Hematopoietic multipotent progenitor cell treated with erythropoietin and hydrocortisone succinate and interleukin-3 and kit ligand, for 15 days (in vitro differentiated cells): Measurements from ENCODE around the gene ZNF774.
"Not testable (repeated sequence)": the region's sequence is repeated elsewhere in the genome, so short reads cannot be mapped to it uniquely, and the experiment has no call there.

Source experiments
- DNase-seq: peaks from one replicate; pipeline ENCODE4 v3.0.0-alpha.2; 2015; ENCODE audit warnings: low spot score

Gene ZNF774

DNA sequence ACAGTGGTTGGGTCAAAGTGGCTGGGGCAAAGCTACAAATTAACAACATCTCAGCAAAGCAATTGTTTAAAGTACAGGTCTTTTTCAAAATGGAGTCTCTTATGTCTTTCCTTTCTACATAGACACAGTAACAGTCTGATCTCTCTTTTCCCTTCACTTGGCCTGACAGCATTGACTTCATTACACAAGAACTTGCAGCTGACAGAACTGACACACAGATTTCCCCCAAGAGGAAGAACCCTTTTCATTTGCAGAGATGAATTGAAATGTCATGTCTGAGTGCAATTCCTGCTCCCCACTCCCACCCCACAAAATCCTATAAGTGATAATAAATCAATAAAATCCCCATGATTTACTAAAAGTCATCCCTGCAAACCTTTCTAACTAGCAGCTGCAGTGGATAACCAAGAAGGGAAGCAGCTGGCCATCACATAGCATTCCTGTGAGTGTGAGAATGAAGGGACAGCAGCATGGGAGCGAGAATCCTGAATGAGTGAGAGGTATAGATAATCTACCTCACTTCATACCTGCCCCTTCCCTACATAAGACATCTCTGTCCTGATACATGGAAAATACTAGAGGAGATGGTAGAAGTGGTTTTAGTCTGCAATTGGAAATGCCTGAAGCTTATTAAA lies 4.5 kb upstream of the ZNF774 start:
- not testable (repeated sequence) for DNase-seq

- DNase-seq = no peak
Measured at GRCh38 chr15:90348456-90348855, 3.6 kb upstream of the ZNF774 start.

GRCh38 chr15:90349072-90349471 lies 3.0 kb upstream of the ZNF774 start:
- DNase-seq = no peak

- no peak for DNase-seq
Measured at GRCh38 chr15:90349821-90350220, 2.3 kb upstream of the ZNF774 start.

GRCh38 chr15:90351479-90352106 lies 491 bp upstream of the ZNF774 start:
- no peak for DNase-seq

DNA sequence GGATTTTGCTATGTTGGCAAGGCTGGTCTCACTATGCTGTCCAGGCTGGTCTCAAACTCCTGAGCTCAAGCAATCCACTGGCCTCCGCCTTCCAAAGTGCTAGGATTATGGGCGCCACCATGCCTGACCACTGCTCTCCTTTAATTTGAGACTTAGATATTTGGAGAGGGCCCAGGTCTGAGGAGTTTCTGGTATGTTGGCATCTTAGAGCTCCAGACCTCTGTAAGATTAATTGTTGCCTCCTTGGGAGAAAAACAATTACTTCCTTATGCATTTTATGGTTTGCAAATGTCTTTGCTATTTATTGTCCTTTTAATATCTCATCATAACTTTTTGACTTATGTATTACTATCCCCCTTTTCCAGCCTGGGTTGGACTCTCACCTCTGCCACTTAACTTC lies 2.9 kb downstream of the ZNF774 start:
- no peak for DNase-seq

DNA sequence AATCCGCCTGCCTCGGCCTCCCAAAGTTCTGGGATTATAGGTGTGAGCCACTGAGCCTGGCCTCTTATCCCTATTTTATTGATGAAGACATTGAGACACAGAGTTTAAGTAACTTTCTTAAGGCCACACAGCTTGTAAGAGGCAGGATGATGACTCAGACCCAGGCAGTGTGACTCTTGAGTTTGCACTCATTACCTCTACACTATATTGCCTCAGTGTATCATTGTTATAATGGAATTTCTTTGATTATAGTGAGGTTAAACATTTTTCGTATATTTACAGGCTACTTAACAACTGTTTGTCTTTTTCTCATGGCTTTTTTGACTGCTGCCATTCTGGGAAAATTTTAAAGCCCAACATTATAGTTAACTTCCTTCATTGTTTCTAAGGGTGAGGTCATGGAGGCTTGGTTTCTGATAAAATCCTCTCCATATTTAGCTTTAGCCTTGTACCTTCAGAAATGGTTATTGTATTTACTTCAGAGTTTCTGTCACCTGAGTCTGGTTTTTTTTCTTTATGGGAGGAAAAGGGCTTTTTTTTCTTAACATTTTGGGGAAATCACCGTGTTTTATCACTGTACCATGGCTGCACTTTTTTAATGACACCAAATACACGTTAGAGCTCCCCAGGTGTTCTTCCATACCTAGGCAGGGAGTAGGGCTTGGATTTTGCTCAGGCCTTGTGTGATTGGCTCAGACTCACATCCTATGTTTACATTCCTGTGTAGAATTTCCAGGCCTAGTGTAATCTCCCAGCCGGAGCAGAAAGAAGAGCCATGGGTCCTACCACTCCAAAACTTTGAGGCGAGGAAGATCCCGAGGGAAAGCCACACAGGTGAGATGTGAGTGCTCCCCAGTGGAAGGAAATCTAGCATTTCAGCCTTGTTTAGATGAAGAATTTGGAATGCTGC lies 6.3 kb downstream of the ZNF774 start:
- DNase-seq = no peak

DNA sequence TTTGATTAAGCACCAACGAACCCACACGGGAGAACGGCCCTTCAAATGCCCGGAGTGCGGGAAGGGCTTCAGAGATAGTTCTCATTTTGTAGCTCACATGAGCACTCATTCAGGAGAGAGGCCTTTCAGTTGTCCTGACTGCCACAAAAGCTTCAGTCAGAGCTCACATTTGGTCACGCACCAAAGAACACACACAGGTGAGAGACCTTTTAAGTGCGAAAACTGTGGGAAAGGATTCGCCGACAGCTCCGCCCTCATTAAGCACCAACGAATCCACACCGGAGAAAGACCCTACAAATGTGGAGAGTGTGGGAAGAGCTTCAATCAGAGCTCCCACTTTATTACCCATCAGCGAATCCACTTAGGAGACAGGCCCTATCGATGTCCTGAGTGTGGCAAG lies 8.7 kb downstream of the ZNF774 start:
- no peak for DNase-seq

GRCh38 chr15:90362936-90363212 lies 10.8 kb downstream of the ZNF774 start:
- DNase-seq = no peak

GRCh38 chr15:90364251-90364650 lies 12.2 kb downstream of the ZNF774 start:
- no peak for DNase-seq

DNA sequence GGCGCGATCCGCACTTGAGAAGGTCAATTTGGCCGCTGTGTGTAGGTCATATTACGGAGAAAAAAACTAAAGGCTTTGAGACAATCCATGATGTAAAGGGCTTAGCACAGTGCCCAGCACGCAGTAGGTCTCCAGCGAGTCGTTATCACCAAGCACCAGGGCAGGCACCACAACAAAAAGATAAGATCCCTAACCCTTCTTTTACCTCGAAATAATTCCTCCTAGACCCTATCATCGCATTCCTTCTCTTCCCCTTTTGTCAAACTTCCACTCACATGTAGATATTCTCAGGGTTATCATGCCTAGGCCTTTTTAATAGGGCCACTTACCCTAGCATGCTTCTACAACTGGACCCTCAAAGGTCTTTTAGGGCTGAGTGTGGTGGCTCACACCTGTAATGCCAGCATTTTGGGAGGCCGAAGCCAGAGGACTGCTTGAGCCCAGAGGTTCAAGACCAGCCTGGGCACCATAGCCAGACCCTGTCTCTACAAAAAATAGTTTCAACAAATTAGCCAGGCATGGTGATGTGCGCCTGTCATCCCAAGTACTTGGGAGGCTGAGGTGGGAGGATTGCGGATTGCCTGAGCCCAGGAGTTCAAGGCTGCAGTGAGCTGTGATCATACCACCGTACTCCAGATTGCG lies 13.5 kb downstream of the ZNF774 start:
- DNase-seq = no peak

DNA sequence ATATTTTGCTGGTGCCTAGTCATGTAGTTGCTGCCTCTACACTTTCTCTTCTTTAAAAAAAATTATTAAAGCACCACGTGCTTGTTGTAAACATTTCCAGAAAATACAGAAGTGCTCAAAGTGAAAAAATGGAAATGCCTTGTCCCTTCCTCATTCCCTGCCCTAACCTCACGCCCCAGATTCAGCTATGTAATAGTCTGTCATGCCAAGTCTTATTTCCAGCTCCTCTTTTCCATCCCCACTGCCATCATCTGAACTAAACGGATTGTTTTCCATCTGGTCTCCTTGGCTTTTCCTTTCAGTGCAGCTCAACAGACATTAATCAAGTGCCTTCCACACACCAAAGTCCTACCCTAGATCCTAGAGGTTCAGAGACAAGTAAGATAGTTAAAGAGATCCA lies 15.5 kb downstream of the ZNF774 start:
- no peak for DNase-seq

GRCh38 chr15:90375071-90375470 lies 23.0 kb downstream of the ZNF774 start:
- DNase-seq = no peak

DNA sequence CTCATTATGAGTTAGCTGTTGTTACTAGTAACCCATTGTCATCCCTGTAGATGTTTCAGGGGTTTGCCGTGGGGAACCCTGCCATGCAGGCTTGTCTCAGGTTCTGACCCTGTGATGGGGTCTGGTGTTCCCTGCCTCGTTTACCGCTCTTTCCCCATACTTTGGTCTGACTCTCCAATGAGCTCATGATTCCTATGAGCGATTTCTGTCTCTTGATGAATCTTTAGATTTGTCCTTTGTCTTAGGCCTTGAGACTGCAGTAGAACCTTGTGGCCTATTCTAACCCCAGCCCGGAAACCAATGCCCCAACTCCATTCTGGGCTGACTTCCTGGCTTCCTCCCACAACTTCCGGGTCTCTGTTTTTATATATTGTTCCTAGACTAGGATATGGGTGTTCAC lies 24.7 kb downstream of the ZNF774 start:
- DNase-seq = no peak

- no peak for DNase-seq
Measured at GRCh38 chr15:90379263-90379662, 27.2 kb downstream of the ZNF774 start.

DNA sequence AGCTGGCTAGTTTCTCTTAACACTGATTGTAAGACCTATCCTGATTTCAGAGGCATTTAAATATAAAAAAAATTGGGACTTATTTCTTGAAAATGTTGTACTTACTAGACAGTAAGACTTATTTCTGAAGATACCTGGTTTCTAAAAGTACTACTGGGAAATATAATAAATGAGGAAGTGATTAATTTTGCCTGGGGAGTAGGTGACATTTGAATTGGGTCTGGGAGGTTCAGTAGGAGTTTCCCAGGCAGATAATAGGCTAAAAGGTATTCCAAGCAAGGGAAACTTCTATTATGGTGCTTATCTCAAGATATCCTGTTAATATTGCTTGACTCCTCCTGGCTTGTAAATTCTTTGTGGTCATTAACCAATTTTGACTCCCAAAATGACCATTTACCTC lies 29.4 kb downstream of the ZNF774 start:
- no peak for DNase-seq

- no peak for DNase-seq
Measured at GRCh38 chr15:90382320-90382719, 30.2 kb downstream of the ZNF774 start.

DNA sequence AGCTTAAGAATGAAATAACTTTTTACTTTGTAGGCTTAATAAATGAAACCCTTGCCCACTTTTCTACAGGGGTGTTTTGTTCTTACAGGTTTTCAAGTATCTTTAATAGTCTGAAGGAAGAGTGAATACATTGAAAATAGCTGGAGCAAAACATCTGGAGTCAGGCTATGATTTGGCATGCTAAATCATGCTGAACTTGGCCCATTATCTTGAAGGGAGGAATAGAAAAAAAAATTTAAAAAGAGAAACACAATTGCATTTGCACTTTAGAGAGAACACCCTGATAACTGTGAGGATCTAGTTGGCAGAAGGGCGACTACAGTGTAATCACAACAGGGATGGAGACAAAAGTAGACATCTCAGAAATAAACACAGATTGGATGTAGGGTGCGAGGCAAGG lies 34.1 kb downstream of the ZNF774 start:
- no peak for DNase-seq

- DNase-seq = peak; percentile 91
Measured at GRCh38 chr15:90387534-90388461, 35.7 kb downstream of the ZNF774 start, which contains the start of gene IQGAP1. Gene IQGAP1, plus strand, starts transcription at chr15:90388242. Its CDS starts 100 bp downstream, at chr15:90388342.

GRCh38 chr15:90388462-90389380 lies 36.6 kb downstream of the ZNF774 start:
- no peak for DNase-seq

GRCh38 chr15:90389513-90389912 lies 37.4 kb downstream of the ZNF774 start:
- no peak for DNase-seq
